Thyroid gland (tissue), 4 donors: Measurements from ENCODE around the gene PABPC1L2A.

Experiments used
- CTCF ChIP-seq, 6 experiments: fragments of 200-600 bp in 3 of 6; fragments of 450-650 bp in 3 of 6; sonication (generic) in 3 of 6; IDR thresholded peaks; one replicate each; pipeline ENCODE4 v1.5.1; 2016 to 2019; ENCODE audit warnings: antibody characterized with exemption in 6 of 6, mild to moderate bottlenecking in 2 of 6, inconsistent platforms in 1 of 6, moderate library complexity in 1 of 6
- POLR2A ChIP-seq, 2 donors: fragments of 450-650 bp; IDR thresholded peaks; one replicate each; pipeline ENCODE4 v1.6.1; 2017; ENCODE audit warnings: antibody characterized with exemption in 2 of 2, mild to moderate bottlenecking in 2 of 2, moderate library complexity in 1 of 2

GRCh38 chrX:73069365-73070035 lies 9.8 kb downstream of the PABPC1L2A start:
- TF ChIP-seq CTCF (IDR thresholded peaks at IDR 0.05) (no peak), POLR2A (IDR thresholded peaks at IDR 0.05) (no peak)
